HCT116 (cell line): ENCODE results near the gene ZNF213. TPM values are rescaled to one million over a fixed set of nuclear protein-coding genes. Genes with fewer than 3 reads are reported as not detected.

Source experiments
- ATAC-seq: fragments of 200-7000 bp; cut with Tn5 transposase; 2 replicates; pipeline ENCODE4 v1.9.1; 2020; ENCODE audit warnings: mild to moderate bottlenecking, moderate library complexity
- BruUV-seq: library from RNA; stranded (reverse); fragments of 400-500 nt; replicated peaks from 2 replicates; lab custom pipeline; 2021; lab: Mats Ljungman, UMichigan
- CTCF ChIA-PET: fragments of 300-600 bp; sonication (Branson Sonifier 250); formaldehyde crosslinking; loops from one replicate; lab custom pipeline; 2021; ENCODE audit warnings: antibody characterized with exemption; lab: Charles Lee
- POLR2A ChIA-PET: fragments of 300-600, 350-600 bp; sonication (Branson Sonifier 250); formaldehyde crosslinking; loops from one replicate; lab custom pipeline; 2021; ENCODE audit warnings: antibody characterized with exemption; lab: Charles Lee
- RAD21 ChIA-PET, 2 experiments: fragments of 300-600 bp; sonication (Branson Sonifier 250); formaldehyde crosslinking; loops; one replicate each; lab custom pipeline; 2023; ENCODE audit warnings: low total read pairs in 2 of 2; ENCODE audit not compliant: uncharacterized antibody in 2 of 2, unreplicated experiment in 2 of 2, low non-redundant PET in 1 of 2; lab: Charles Lee
- DNase-seq: peaks from one replicate; pipeline ENCODE4 v3.0.0-alpha.2; 2010; ENCODE audit warnings: low read depth, low spot score
- H2AFZ ChIP-seq: fragments of 200-600 bp; shearing (Covaris generic), sonication (generic); 2 replicates; pipeline ENCODE4 v1.6.1; 2017; ENCODE audit warnings: low read depth, mixed run types, mixed read lengths, antibody characterized with exemption, low read length; ENCODE audit not compliant: poor library complexity, severe bottlenecking
- H3K27ac ChIP-seq: 2 replicates; pipeline ENCODE4 v1.5.1; 2012; ENCODE audit warnings: low read depth, low read length
- H3K27me3 ChIP-seq: fragments of 200-600 bp; sonication (generic); 2 replicates; pipeline ENCODE4 v1.6.1; 2016; ENCODE audit warnings: mixed run types, low read length, mixed read lengths; ENCODE audit not compliant: insufficient read depth
- H3K36me3 ChIP-seq, 2 experiments: fragments of 200-500 bp in 1 of 2; fragments of 200-600 bp in 1 of 2; sonication (Bioruptor generic) in 1 of 2; sonication (generic) in 1 of 2; 2 replicates each; pipeline versions ENCODE4 v1.5.1 to v1.6.1; 2014 to 2016; ENCODE audit warnings: low read length in 2 of 2, inconsistent platforms in 1 of 2, mixed read lengths in 1 of 2, mixed run types in 1 of 2; ENCODE audit not compliant: insufficient read depth in 2 of 2, control insufficient read depth in 1 of 2
- H3K4me1 ChIP-seq, 2 experiments: fragments of 200-600 bp in 1 of 2; sonication (generic) in 1 of 2; 2 replicates each; pipeline versions ENCODE4 v1.5.1 to v1.6.1; 2012 to 2017; ENCODE audit warnings: low read length in 2 of 2, inconsistent platforms in 1 of 2, mild to moderate bottlenecking in 1 of 2, mixed read lengths in 1 of 2, mixed run types in 1 of 2, moderate library complexity in 1 of 2; ENCODE audit not compliant: insufficient read depth in 2 of 2, control insufficient read depth in 1 of 2
- H3K4me2 ChIP-seq: fragments of 200-600 bp; sonication (generic); 2 replicates; pipeline ENCODE4 v1.6.1; 2017; ENCODE audit warnings: mixed run types, low read length, mixed read lengths
- H3K4me3 ChIP-seq, 2 experiments: fragments of 200-600 bp in 1 of 2; sonication (generic) in 1 of 2; replicated peaks in 1 of 2; 2 replicates each; pipeline ENCODE4 v1.5.1; 2011 to 2016; ENCODE audit warnings: low read length in 2 of 2, control low read depth in 1 of 2, low read depth in 1 of 2, mild to moderate bottlenecking in 1 of 2, mixed read lengths in 1 of 2, mixed run types in 1 of 2
- H3K79me2 ChIP-seq: fragments of 200-600 bp; sonication (generic); 2 replicates; pipeline ENCODE4 v1.6.1; 2017; ENCODE audit warnings: mild to moderate bottlenecking, mixed run types, low read length, moderate library complexity, mixed read lengths; ENCODE audit not compliant: insufficient read depth
- H3K9ac ChIP-seq: fragments of 200-600 bp; sonication (generic); 2 replicates; pipeline ENCODE4 v1.6.1; 2016; ENCODE audit warnings: low read length, mixed read lengths
- H3K9me2 ChIP-seq: fragments of 200-600 bp; sonication (generic), shearing (Covaris generic); 2 replicates; pipeline ENCODE4 v1.6.1; 2017; ENCODE audit warnings: mixed run types, mild to moderate bottlenecking, moderate library complexity; ENCODE audit not compliant: insufficient read depth
- H3K9me3 ChIP-seq, 2 experiments: fragments of 200-500 bp in 1 of 2; fragments of 200-600 bp in 1 of 2; sonication (Bioruptor generic) in 1 of 2; sonication (generic) in 1 of 2; 2 replicates each; pipeline ENCODE4 v1.6.1; 2014 to 2017; ENCODE audit warnings: low read length in 2 of 2, mixed read lengths in 2 of 2, inconsistent platforms in 1 of 2, low read depth in 1 of 2, mild to moderate bottlenecking in 1 of 2, mixed run types in 1 of 2, moderate library complexity in 1 of 2; ENCODE audit not compliant: control insufficient read depth in 1 of 2, insufficient read depth in 1 of 2
- H4K20me1 ChIP-seq: fragments of 200-600 bp; sonication (generic), shearing (Covaris generic); 2 replicates; pipeline ENCODE4 v1.6.1; 2017; ENCODE audit warnings: mixed run types, mild to moderate bottlenecking, moderate library complexity; ENCODE audit not compliant: insufficient read depth
- POLR2AphosphoS5 ChIP-seq: IDR thresholded peaks from 2 replicates; pipeline ENCODE4 v1.6.1; 2011; ENCODE audit warnings: mild to moderate bottlenecking, low read depth, low read length, moderate library complexity
- TCF7L2 ChIP-seq: IDR thresholded peaks from 2 replicates; pipeline ENCODE4 v1.7.0; 2011; ENCODE audit warnings: borderline replicate concordance, inconsistent platforms; ENCODE audit not compliant: insufficient read depth, insufficient read length; ENCODE audit errors: extremely low read depth
- intact Hi-C: fragments of 100-400 bp; cut with micrococcal nuclease; formaldehyde crosslinking; loops from 2 replicates; pipeline ENCODE4 v1.10.0; 2022
- total RNA-seq: library from RNA; stranded (reverse); gene quantifications from one replicate; pipeline ENCODE4 v1.2.1, GENCODE V29; 2021; ENCODE audit not compliant: unreplicated experiment
- TF ChIP-seq, protein P1 (sequence below): IDR thresholded peaks from 2 replicates; pipeline ENCODE4 v1.6.1; 2012; ENCODE audit warnings: low read depth
- TF ChIP-seq, protein P2 (sequence below), 3 experiments: fragments of 200-600 bp in 1 of 3; sonication (generic) in 1 of 3; IDR thresholded peaks in 2 of 3; conservative IDR thresholded peaks in 1 of 3; 2 replicates each; pipeline ENCODE4 v1.5.1; 2012 to 2017; ENCODE audit warnings: low read depth in 2 of 3, low read length in 2 of 3, antibody characterized with exemption in 1 of 3, borderline replicate concordance in 1 of 3, control low read depth in 1 of 3, mild to moderate bottlenecking in 1 of 3, mixed read lengths in 1 of 3, mixed run types in 1 of 3, moderate library complexity in 1 of 3; ENCODE audit not compliant: insufficient read depth in 1 of 3

The ZNF213 gene
- total RNA-seq, 1 experiment from 2014 or later, result 11.0 TPM

DNA sequence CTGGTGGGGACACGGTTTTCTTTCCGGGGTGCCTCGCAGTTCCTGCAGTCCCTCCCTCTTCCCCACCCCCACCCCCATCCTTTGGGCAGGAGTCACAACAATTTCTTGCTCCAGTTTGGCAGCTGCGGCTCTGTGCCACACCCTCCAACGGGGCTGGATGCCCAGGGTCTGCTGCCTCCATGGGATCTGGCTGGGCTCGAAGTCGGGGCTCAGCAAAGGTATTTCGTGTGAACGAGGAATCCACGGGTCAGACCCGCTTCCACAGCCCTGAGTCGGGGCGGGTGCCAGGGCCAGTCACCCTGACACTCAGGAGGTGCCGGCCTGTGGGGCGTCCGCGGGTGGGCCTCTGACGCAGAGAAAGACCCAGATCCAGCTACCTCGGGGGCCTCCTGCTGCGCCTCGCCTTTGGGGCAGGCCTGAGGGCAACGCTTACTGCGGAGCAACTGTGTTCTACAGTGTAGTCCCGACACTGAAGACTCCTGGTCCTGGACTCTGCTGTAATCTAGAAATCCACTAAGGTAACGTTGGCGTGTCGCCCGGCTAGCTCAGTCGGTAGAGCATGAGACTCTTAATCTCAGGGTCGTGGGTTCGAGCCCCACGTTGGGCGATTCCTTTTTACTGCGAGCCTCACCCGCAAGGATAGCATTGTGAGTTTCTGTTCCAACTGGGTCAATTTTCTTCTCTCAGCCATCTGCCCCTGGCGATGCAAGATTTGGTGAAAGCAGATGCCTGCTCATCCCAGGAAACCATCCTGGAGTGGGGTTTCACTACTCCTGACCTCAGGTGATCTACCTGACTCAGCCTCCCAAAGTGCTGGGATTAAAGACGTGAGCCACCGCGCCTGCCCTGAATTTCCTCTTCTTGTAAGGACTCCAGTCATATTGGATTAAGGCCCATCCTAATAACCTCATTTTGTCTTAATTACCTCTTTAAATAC lies 40.6 kb downstream of the ZNF213 start:
- Histone ChIP-seq H3K36me3 (no peaks in the 10 kb centered on the region), H3K9me3 (no peaks in the 10 kb centered on the region), H4K20me1 (no peaks in the 10 kb centered on the region), H2AFZ (peak overlapping the region; percentile 97), H3K27me3 (no peaks in the 10 kb centered on the region), H3K9me2 (no peaks in the 10 kb centered on the region), H3K79me2 (no peaks in the 10 kb centered on the region), H3K4me2 (peak overlapping the region; percentile 61), H3K27ac (peak overlapping the region; percentile 38; the same call in 1 of the 2 replicates), H3K9ac (peak overlapping the region; percentile 34), H3K4me3 (peak overlapping the region; percentile 18 to 46), H3K4me1 (peaks cover 35 to 54% of the 10 kb centered on the region in 2 experiments)
- CTCF ChIA-PET, result interaction anchor here (1.0 to 5.6 kb wide), 6 partner anchors 8 to 24 kb away, joined by 3 to 41 read pairs (median 12); no protein-coding TSS in a partner anchor
- TF ChIP-seq, protein P1, sequence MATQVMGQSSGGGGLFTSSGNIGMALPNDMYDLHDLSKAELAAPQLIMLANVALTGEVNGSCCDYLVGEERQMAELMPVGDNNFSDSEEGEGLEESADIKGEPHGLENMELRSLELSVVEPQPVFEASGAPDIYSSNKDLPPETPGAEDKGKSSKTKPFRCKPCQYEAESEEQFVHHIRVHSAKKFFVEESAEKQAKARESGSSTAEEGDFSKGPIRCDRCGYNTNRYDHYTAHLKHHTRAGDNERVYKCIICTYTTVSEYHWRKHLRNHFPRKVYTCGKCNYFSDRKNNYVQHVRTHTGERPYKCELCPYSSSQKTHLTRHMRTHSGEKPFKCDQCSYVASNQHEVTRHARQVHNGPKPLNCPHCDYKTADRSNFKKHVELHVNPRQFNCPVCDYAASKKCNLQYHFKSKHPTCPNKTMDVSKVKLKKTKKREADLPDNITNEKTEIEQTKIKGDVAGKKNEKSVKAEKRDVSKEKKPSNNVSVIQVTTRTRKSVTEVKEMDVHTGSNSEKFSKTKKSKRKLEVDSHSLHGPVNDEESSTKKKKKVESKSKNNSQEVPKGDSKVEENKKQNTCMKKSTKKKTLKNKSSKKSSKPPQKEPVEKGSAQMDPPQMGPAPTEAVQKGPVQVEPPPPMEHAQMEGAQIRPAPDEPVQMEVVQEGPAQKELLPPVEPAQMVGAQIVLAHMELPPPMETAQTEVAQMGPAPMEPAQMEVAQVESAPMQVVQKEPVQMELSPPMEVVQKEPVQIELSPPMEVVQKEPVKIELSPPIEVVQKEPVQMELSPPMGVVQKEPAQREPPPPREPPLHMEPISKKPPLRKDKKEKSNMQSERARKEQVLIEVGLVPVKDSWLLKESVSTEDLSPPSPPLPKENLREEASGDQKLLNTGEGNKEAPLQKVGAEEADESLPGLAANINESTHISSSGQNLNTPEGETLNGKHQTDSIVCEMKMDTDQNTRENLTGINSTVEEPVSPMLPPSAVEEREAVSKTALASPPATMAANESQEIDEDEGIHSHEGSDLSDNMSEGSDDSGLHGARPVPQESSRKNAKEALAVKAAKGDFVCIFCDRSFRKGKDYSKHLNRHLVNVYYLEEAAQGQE, result no peak
- TF ChIP-seq POLR2AphosphoS5 (peak; percentile 48; the same call in 1 of the 2 replicates), TCF7L2 (peak; percentile 29)
- TF ChIP-seq, protein P2, sequence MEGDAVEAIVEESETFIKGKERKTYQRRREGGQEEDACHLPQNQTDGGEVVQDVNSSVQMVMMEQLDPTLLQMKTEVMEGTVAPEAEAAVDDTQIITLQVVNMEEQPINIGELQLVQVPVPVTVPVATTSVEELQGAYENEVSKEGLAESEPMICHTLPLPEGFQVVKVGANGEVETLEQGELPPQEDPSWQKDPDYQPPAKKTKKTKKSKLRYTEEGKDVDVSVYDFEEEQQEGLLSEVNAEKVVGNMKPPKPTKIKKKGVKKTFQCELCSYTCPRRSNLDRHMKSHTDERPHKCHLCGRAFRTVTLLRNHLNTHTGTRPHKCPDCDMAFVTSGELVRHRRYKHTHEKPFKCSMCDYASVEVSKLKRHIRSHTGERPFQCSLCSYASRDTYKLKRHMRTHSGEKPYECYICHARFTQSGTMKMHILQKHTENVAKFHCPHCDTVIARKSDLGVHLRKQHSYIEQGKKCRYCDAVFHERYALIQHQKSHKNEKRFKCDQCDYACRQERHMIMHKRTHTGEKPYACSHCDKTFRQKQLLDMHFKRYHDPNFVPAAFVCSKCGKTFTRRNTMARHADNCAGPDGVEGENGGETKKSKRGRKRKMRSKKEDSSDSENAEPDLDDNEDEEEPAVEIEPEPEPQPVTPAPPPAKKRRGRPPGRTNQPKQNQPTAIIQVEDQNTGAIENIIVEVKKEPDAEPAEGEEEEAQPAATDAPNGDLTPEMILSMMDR (IDR thresholded peaks at IDR 0.05 in 2 of 3, conservative IDR thresholded peaks at IDR 0.05 in 1 of 3; ENCODE audit: borderline replicate concordance in 1 of 3, insufficient read depth in 1 of 3, low read depth in 2 of 3, low read length in 2 of 3), result 0 out of 6 replicates have a peak, but pooled peaks of 1 of the 3 experiments have one; percentile 2
- no TSS peak for BruUV-seq
- POLR2A ChIA-PET, result interaction anchor here (0.6 to 1.8 kb wide), 8 partner anchors 9 to 117 kb away, joined by 3 to 9 read pairs (median 3); partner anchors contain the start of gene ZNF213
- RAD21 ChIA-PET, result no interaction called here
- intact Hi-C loops, result loop anchor here (2.0 to 10.0 kb wide), 2 partner anchors 25 to 121 kb away; no protein-coding TSS in a partner anchor
- ATAC-seq (peak; percentile 37), DNase-seq (peak; percentile 80)
